Duodenal mucosa (tissue), 2 donors: Measurements from ENCODE around the gene GRIK2.

Experiments
- H3K27ac ChIP-seq: one replicate; pipeline ENCODE4 v1.7.0; 2013; ENCODE audit warnings: low read depth, low read length
- H3K27me3 ChIP-seq, 2 donors: one replicate each; pipeline ENCODE4 v1.7.0; 2013; ENCODE audit warnings: low read length in 2 of 2, control low read depth in 1 of 2; ENCODE audit not compliant: insufficient read depth in 2 of 2, control insufficient read depth in 1 of 2
- H3K36me3 ChIP-seq, 2 donors: one replicate each; pipeline ENCODE4 v1.7.0; 2013; ENCODE audit warnings: low read length in 2 of 2, control low read depth in 1 of 2; ENCODE audit not compliant: insufficient read depth in 2 of 2, control insufficient read depth in 1 of 2
- H3K4me1 ChIP-seq, 2 donors: one replicate each; pipeline ENCODE4 v1.7.0; 2013; ENCODE audit warnings: low read length in 2 of 2, control low read depth in 1 of 2; ENCODE audit not compliant: insufficient read depth in 2 of 2, control insufficient read depth in 1 of 2
- H3K4me3 ChIP-seq, 2 donors: one replicate each; pipeline ENCODE4 v1.7.0; 2013; ENCODE audit warnings: low read length in 2 of 2, low read depth in 1 of 2
- H3K9ac ChIP-seq, 2 donors: one replicate each; pipeline ENCODE4 v1.7.0; 2013; ENCODE audit warnings: low read length in 2 of 2, low read depth in 1 of 2
- H3K9me3 ChIP-seq, 2 donors: one replicate each; pipeline ENCODE4 v1.7.0; 2013; ENCODE audit warnings: low read length in 2 of 2, control low read depth in 1 of 2; ENCODE audit not compliant: control insufficient read depth in 1 of 2

GRIK2 gene

DNA sequence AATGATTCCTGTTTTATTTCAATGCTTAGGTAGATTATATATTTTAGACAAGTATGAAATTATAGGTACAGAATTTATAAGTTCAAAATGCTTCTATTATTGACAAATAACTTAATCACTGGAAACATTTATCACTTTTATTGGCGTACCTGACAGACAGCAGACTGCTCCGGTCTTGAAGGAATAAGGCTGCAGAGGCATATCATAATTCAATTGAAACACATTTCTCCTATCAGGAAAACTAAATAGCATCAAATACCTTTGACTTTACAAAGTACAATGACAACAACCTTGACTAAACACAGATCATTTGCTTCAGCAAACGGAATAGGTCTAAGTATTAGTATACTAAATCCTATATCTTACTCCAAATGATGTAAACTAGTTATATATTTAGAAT lies 91.3 kb downstream of the GRIK2 start:
- no peaks in the 10 kb centered on the region for H3K36me3 ChIP-seq

GRCh38 chr6:101486124-101486523 lies 92.6 kb downstream of the GRIK2 start:
- no peaks in the 10 kb centered on the region for H3K4me1 ChIP-seq
- H3K4me3 ChIP-seq: no peak overlapping the region
- no peak overlapping the region for H3K9ac ChIP-seq
- H3K36me3 ChIP-seq: no peaks in the 10 kb centered on the region
- no peak overlapping the region for H3K27ac ChIP-seq
- no peaks in the 10 kb centered on the region for H3K27me3 ChIP-seq
- H3K9me3 ChIP-seq: no peaks in the 10 kb centered on the region

More for the DNA sequence above, 91.3 kb downstream of the GRIK2 start:
- H3K9me3 ChIP-seq: no peaks in the 10 kb centered on the region
- H3K9ac ChIP-seq: no peak overlapping the region
- H3K4me1 ChIP-seq: no peaks in the 10 kb centered on the region
- H3K27me3 ChIP-seq: no peaks in the 10 kb centered on the region
- no peak overlapping the region for H3K4me3 ChIP-seq
- no peak overlapping the region for H3K27ac ChIP-seq

DNA sequence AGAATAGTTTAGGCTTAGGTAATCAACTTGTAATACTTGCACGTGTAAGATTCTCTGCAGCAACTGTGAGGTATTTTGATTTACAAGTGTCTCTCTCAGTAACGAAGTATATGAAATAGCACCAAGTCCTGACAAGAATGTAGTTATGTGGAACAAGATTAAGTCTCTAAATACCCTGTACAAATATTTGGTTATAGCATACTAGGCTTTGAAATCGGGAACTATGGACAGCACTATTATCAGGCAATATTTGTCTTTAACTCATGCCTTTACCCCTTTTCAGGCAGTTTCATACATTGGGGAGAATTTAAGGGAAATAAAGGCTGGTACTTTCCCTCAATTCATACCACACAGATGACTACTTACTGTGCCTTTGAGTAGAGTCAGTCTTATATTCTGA lies 93.2 kb downstream of the GRIK2 start:
- Histone ChIP-seq H3K4me1 (no peaks in the 10 kb centered on the region), H3K27ac (no peak overlapping the region), H3K27me3 (no peaks in the 10 kb centered on the region), H3K4me3 (no peak overlapping the region), H3K36me3 (no peaks in the 10 kb centered on the region), H3K9ac (no peak overlapping the region), H3K9me3 (no peaks in the 10 kb centered on the region)

DNA sequence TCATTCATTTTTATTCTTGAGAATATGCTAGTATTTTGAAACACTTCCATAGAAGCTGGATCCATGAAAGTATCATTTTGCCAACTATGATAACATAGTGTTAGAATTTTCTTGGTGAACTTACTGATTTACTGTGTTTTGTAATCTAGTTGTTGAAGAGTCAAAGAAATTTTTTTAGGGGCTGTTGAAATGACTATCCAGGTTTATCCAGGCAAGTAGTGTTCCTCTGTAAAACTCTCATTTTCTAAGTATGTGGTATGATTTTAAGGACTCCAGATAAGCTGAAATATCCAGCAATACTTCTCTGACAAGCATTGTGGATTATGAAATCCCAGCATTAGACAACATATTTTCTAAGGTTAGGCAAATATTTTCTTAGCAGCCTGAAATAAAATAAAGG lies 95.9 kb downstream of the GRIK2 start:
- H3K4me3 ChIP-seq: no peak overlapping the region
- H3K9ac ChIP-seq: no peak overlapping the region
- H3K36me3 ChIP-seq: no peaks in the 10 kb centered on the region
- no peaks in the 10 kb centered on the region for H3K27me3 ChIP-seq
- no peaks in the 10 kb centered on the region for H3K4me1 ChIP-seq
- H3K27ac ChIP-seq: no peak overlapping the region
- no peaks in the 10 kb centered on the region for H3K9me3 ChIP-seq

GRCh38 chr6:101490857-101491256 lies 97.3 kb downstream of the GRIK2 start:
- no peak overlapping the region for H3K9ac ChIP-seq
- H3K9me3 ChIP-seq: no peaks in the 10 kb centered on the region
- no peaks in the 10 kb centered on the region for H3K27me3 ChIP-seq
- H3K36me3 ChIP-seq: no peaks in the 10 kb centered on the region
- H3K27ac ChIP-seq: no peak overlapping the region
- no peak overlapping the region for H3K4me3 ChIP-seq
- no peaks in the 10 kb centered on the region for H3K4me1 ChIP-seq

- Histone ChIP-seq H3K4me3 (no peak overlapping the region), H3K9ac (no peak overlapping the region), H3K9me3 (no peaks in the 10 kb centered on the region), H3K36me3 (no peaks in the 10 kb centered on the region), H3K27me3 (no peaks in the 10 kb centered on the region), H3K4me1 (no peaks in the 10 kb centered on the region), H3K27ac (no peak overlapping the region)
These were observed 109.3 kb downstream of the GRIK2 start for GRCh38 chr6:101502818-101503217.

DNA sequence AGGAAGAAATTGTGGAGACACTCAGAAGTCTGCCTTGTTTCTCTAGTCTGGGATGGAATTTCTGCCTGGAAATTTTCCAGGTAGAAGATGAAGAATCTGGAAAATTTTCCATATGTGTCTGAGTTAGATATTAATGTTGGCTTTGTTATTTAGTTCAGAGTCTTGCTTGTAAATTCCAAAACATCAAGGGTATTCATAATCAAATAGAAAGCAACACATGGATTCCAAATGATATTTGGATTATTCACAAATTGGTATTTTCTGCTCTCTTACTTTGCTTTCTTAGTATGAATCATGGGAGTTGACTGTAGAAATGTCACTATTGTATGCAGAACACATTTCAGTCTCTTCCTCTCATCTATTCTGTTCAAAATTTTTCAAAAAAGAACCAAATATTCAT lies 116.0 kb downstream of the GRIK2 start:
- Histone ChIP-seq H3K4me3 (no peak overlapping the region), H3K27me3 (no peaks in the 10 kb centered on the region), H3K36me3 (no peaks in the 10 kb centered on the region), H3K9me3 (no peaks in the 10 kb centered on the region), H3K4me1 (no peaks in the 10 kb centered on the region), H3K27ac (no peak overlapping the region), H3K9ac (no peak overlapping the region)

GRCh38 chr6:101513181-101513580 lies 119.7 kb downstream of the GRIK2 start:
- Histone ChIP-seq H3K4me1 (no peaks in the 10 kb centered on the region), H3K9me3 (no peaks in the 10 kb centered on the region)

GRCh38 chr6:101516578-101516977 lies 123.1 kb downstream of the GRIK2 start:
- Histone ChIP-seq H3K27me3 (no peaks in the 10 kb centered on the region), H3K36me3 (no peaks in the 10 kb centered on the region), H3K4me3 (no peak overlapping the region), H3K9ac (no peak overlapping the region), H3K4me1 (no peaks in the 10 kb centered on the region), H3K27ac (no peak overlapping the region), H3K9me3 (no peaks in the 10 kb centered on the region)

More at GRCh38 chr6:101513181-101513580, 119.7 kb downstream of the GRIK2 start:
- Histone ChIP-seq H3K9ac (no peak overlapping the region), H3K36me3 (no peaks in the 10 kb centered on the region), H3K4me3 (no peak overlapping the region), H3K27me3 (no peaks in the 10 kb centered on the region), H3K27ac (no peak overlapping the region)

GRCh38 chr6:101517632-101518031 lies 124.1 kb downstream of the GRIK2 start:
- H3K9ac ChIP-seq: no peak overlapping the region
- H3K27me3 ChIP-seq: no peaks in the 10 kb centered on the region
- no peaks in the 10 kb centered on the region for H3K36me3 ChIP-seq
- H3K27ac ChIP-seq: no peak overlapping the region
- H3K4me1 ChIP-seq: no peaks in the 10 kb centered on the region
- H3K9me3 ChIP-seq: no peaks in the 10 kb centered on the region
- H3K4me3 ChIP-seq: no peak overlapping the region

- H3K9ac ChIP-seq: no peak overlapping the region
- no peaks in the 10 kb centered on the region for H3K36me3 ChIP-seq
- no peak overlapping the region for H3K4me3 ChIP-seq
- no peaks in the 10 kb centered on the region for H3K9me3 ChIP-seq
- H3K4me1 ChIP-seq: no peaks in the 10 kb centered on the region
- no peaks in the 10 kb centered on the region for H3K27me3 ChIP-seq
- H3K27ac ChIP-seq: no peak overlapping the region
These were observed 128.7 kb downstream of the GRIK2 start for GRCh38 chr6:101522254-101522653.
